Common myeloid progenitor, CD34-positive (primary cell): ENCODE results near the gene GAPVD1.

ENCODE experiments used
- CTCF ChIA-PET: fragments of 350-600 bp; sonication (Branson Sonifier 250); formaldehyde crosslinking; loops from one replicate; lab custom pipeline; 2021; ENCODE audit warnings: antibody characterized with exemption; lab: Charles Lee
- POLR2A ChIA-PET: fragments of 350-600 bp; sonication (Branson Sonifier 250); formaldehyde crosslinking; loops from one replicate; lab custom pipeline; 2021; ENCODE audit warnings: antibody characterized with exemption; lab: Charles Lee
- DNase-seq, 3 donors: peaks; one replicate each; pipeline versions ENCODE4 v3.0.0 to v3.0.0-alpha.2; 2013
- H3K27ac ChIP-seq, 2 experiments: 1 replicate in 1 of 2; 2 replicates in 1 of 2; pipeline ENCODE4 v1.7.0; 2013; ENCODE audit warnings: inconsistent platforms in 2 of 2, low read length in 2 of 2, mild to moderate bottlenecking in 2 of 2, low read depth in 1 of 2, moderate library complexity in 1 of 2; ENCODE audit not compliant: severe bottlenecking in 2 of 2, insufficient read depth in 1 of 2, poor library complexity in 1 of 2
- H3K27me3 ChIP-seq, 5 experiments: replicated peaks in 2 of 5; 1 replicate in 3 of 5; 2 replicates in 2 of 5; pipeline versions ENCODE4 v1.6.1 to v1.7.0; 2013; ENCODE audit warnings: low read length in 4 of 5, mild to moderate bottlenecking in 2 of 5, moderate library complexity in 2 of 5, inconsistent platforms in 1 of 5; ENCODE audit not compliant: insufficient read depth in 5 of 5, control insufficient read depth in 4 of 5
- H3K36me3 ChIP-seq, 4 experiments: 1 replicate in 2 of 4; 2 replicates in 2 of 4; pipeline versions ENCODE4 v1.6.1 to v1.7.0; 2013; ENCODE audit warnings: low read length in 3 of 4, control low read depth in 1 of 4, mild to moderate bottlenecking in 1 of 4; ENCODE audit not compliant: control insufficient read depth in 4 of 4, insufficient read depth in 4 of 4
- H3K4me1 ChIP-seq, 4 experiments: 1 replicate in 3 of 4; 2 replicates in 1 of 4; pipeline versions ENCODE4 v1.6.1 to v1.7.1; 2013; ENCODE audit warnings: low read length in 3 of 4, mild to moderate bottlenecking in 3 of 4, control low read depth in 1 of 4, inconsistent platforms in 1 of 4, moderate library complexity in 1 of 4; ENCODE audit not compliant: control insufficient read depth in 4 of 4, insufficient read depth in 4 of 4; ENCODE audit errors: control extremely low read depth in 1 of 4
- H3K4me3 ChIP-seq, 7 experiments: 1 replicate in 4 of 7; 2 replicates in 3 of 7; pipeline versions ENCODE4 v1.5.1 to v1.7.0; 2013; ENCODE audit warnings: mild to moderate bottlenecking in 7 of 7, low read length in 6 of 7, moderate library complexity in 6 of 7, inconsistent platforms in 2 of 7, low read depth in 2 of 7, control low read depth in 1 of 7; ENCODE audit not compliant: insufficient read depth in 4 of 7, control insufficient read depth in 1 of 7; ENCODE audit errors: extremely low read depth in 1 of 7
- H3K9me3 ChIP-seq, 5 experiments: 1 replicate in 4 of 5; 2 replicates in 1 of 5; pipeline versions ENCODE4 v1.6.1 to v1.7.1; 2013; ENCODE audit warnings: low read length in 4 of 5, mild to moderate bottlenecking in 2 of 5, inconsistent platforms in 1 of 5, low read depth in 1 of 5, moderate library complexity in 1 of 5; ENCODE audit not compliant: control insufficient read depth in 4 of 5, insufficient read depth in 2 of 5; ENCODE audit errors: control extremely low read depth in 1 of 5
- WGBS: methylation state at CpG from one replicate; pipeline ENCODE4 v1.1.5; 2013; ENCODE audit not compliant: insufficient coverage; 5-methylcytosine and 5-hydroxymethylcytosine counted together

GAPVD1 gene

DNA sequence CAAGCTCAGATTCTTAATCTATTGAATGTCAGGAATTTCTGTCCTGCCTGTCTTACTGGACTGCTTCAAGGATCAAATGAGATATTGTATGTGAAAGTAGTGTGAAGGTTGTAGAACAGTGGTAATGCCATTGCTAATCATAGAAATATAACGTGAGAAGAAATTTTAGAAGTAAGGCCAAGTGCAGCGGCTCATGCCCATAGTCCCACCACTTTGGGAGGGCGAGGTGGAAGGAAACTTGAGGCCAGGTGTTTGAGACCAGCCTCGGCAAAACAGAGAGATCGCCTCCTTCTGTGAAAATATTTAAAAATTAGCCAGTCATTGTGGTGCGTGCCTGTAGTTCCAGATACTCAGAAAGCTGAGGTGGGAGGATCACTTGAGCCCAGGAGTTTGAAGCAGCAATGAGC is 15.4 kb upstream of the GAPVD1 start:
- ChIA-PET POLR2A (interaction anchor here (0.6 kb wide), 1 partner anchor 12 kb away, joined by 4 read pairs; no protein-coding TSS in a partner anchor), CTCF (interaction anchor here (1.2 to 2.8 kb wide), 2 partner anchors 9 to 116 kb away, joined by 4 to 10 read pairs; no protein-coding TSS in a partner anchor)
- H3K27ac ChIP-seq: no peak overlapping the region
- H3K36me3 ChIP-seq: no peaks in the 10 kb centered on the region
- H3K4me1 ChIP-seq: peaks cover 5 to 10% (median 7%) of the 10 kb centered on the region in 4 experiments
- peak in 2 of 3 donors; percentile 54 to 71 for DNase-seq
- 68% methylated on average over 6 of the region's 6 CpGs for WGBS
- H3K9me3 ChIP-seq: no peaks in the 10 kb centered on the region
- no peaks in the 10 kb centered on the region for H3K27me3 ChIP-seq
- H3K4me3 ChIP-seq: no peak overlapping the region

GRCh38 chr9:125254231-125254630 is 7.4 kb upstream of the GAPVD1 start:
- CTCF ChIA-PET: interaction anchor here (0.6 kb wide), 1 partner anchor 14 kb away, joined by 3 read pairs; no protein-coding TSS in a partner anchor

DNA sequence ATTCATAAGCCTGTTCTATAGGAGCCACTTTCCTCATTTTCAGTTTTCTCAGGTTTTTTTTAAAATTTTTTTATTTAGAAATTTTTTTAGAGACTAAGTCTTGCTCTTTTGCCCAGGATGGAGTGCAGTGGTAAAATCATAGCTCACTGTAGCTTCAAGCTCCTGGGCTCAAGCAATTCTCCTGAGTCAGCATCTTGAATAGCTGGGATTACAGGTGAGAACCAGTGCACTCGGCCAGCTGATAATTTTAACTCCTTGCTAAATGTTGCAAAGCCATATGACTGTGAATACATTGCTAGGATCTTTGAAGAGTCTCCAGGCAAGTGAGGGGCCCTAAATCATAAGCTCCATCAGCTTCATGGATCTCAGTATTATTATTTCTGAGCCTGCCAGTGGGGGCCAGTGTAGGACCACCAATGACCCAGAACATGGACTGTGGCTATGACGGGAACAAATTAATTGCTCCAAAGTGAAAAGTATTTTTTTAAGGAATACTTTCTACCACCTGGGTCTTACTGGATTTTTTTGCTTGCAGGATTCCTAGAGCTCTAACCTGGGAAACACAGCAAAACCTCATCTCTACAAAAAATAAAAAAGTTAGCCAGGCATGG is 5.7 kb upstream of the GAPVD1 start:
- ChIA-PET CTCF (interaction anchor here (0.6 to 2.4 kb wide), 16 partner anchors 11 to 1124 kb away, joined by 3 to 21 read pairs (median 4); no protein-coding TSS in a partner anchor), POLR2A (interaction anchor here (2.8 kb wide), 1 partner anchor 14 kb away, joined by 12 read pairs; the partner anchor contains the start of gene HSPA5)
- Histone ChIP-seq H3K36me3 (no peaks in the 10 kb centered on the region), H3K27me3 (no peaks in the 10 kb centered on the region), H3K4me3 (no peak overlapping the region), H3K4me1 (peaks cover 14 to 29% (median 19%) of the 10 kb centered on the region in 4 experiments), H3K9me3 (no peaks in the 10 kb centered on the region), H3K27ac (no peak overlapping the region)
- peak in 2 of 3 donors; percentile 43 to 53 for DNase-seq
- WGBS: 45% methylated on average over 2 of the region's 2 CpGs

More at GRCh38 chr9:125254231-125254630, 7.4 kb upstream of the GAPVD1 start:
- H3K27ac ChIP-seq: no peak overlapping the region
- no peaks in the 10 kb centered on the region for H3K9me3 ChIP-seq
- H3K4me3 ChIP-seq: no peak overlapping the region
- H3K36me3 ChIP-seq: no peaks in the 10 kb centered on the region
- H3K27me3 ChIP-seq: no peaks in the 10 kb centered on the region
- H3K4me1 ChIP-seq: peaks cover 10 to 13% (median 12%) of the 10 kb centered on the region in 4 experiments
- no peak for DNase-seq
- POLR2A ChIA-PET: interaction anchor here (0.6 to 2.8 kb wide), 2 partner anchors 13 to 78 kb away, joined by 4 to 12 read pairs; partner anchors contain the start of gene HSPA5

GRCh38 chr9:125258160-125258785 is 3.4 kb upstream of the GAPVD1 start:
- ChIA-PET POLR2A (interaction anchor here (0.6 kb wide), 1 partner anchor 12 kb away, joined by 4 read pairs; no protein-coding TSS in a partner anchor), CTCF (interaction anchor here (0.6 kb wide), 1 partner anchor 658 kb away, joined by 3 read pairs; no protein-coding TSS in a partner anchor)
- no peak overlapping the region for H3K4me3 ChIP-seq
- no peaks in the 10 kb centered on the region for H3K36me3 ChIP-seq
- 96% methylated on average over 4 of the region's 6 CpGs for WGBS
- no peaks in the 10 kb centered on the region for H3K9me3 ChIP-seq
- no peaks in the 10 kb centered on the region for H3K27me3 ChIP-seq
- DNase-seq: no peak
- H3K27ac ChIP-seq: peak overlapping the region; percentile 25 to 57
- peaks cover 18 to 46% (median 27%) of the 10 kb centered on the region in 4 experiments for H3K4me1 ChIP-seq

DNA sequence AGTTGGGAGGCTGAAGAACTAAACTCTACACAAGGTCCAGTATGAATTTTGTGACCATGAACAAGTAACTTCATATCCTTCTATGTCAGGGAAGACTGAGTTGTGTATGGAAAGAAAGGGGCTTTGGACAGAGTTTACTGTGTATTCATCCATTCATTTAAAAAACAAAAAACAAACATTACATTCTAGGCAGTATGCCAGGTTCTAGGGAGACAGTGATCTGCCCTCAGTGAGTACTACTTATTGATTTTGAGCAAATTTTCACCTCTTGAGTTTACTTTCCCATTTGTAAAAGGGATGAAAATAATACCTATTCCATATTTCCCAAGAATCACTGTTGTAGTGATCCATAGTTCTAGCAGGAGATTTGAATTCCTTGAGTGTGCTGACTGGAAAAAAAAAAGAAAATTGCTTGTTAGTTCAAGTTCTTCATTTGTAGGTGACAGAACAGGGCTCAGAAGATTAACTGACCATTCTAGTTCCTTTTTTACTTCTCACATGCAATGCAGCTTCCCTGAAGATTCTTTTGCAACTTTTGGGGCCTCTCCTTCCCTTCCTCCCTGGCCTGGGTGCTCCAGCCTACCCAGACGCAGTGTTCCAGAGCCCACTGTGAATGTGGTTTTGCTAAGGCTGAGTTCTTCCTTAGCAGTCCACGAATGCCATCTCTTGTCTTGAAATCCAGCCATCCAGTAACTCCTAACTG is 2.6 kb upstream of the GAPVD1 start:
- POLR2A ChIA-PET: interaction anchor here (0.6 to 4.1 kb wide), 4 partner anchors 11 to 42 kb away, joined by 3 to 34 read pairs (median 4); partner anchors contain the start of gene HSPA5
- Histone ChIP-seq H3K4me3 (peak overlapping the region in 1 of 7 experiments; percentile 31), H3K27me3 (no peaks in the 10 kb centered on the region), H3K27ac (peak overlapping the region; percentile 25 to 57), H3K4me1 (peaks cover 23 to 51% (median 28%) of the 10 kb centered on the region in 4 experiments), H3K36me3 (peaks cover 0 to 3% (median 0%) of the 10 kb centered on the region in 4 experiments), H3K9me3 (no peaks in the 10 kb centered on the region)
- DNase-seq: peak in 2 of 3 donors; percentile 73 to 76
- WGBS: 0% methylated on average over 1 of the region's 2 CpGs
- CTCF ChIA-PET: interaction anchor here (1.5 kb wide), 1 partner anchor 86 kb away, joined by 4 read pairs; no protein-coding TSS in a partner anchor

DNA sequence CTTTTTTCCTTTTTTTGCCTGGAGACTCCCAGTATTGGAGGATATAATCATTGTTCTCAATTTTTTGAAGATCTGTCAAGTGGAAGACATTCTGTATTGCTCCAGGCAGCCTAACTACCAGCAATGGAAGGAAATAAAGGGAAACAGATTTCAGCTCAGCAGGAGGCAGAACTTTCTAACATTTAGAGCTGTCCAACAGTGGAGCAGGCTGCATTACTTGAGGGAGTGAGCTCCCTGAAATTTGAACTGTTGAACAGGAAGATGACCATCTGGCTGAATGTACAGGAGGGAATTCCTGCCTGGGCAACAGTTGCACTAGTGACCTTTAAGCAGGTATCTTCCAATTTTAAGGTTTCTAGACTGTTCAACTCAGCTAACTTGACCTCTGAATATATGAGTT is 1.1 kb upstream of the GAPVD1 start:
- Histone ChIP-seq H3K4me1 (peaks cover 24 to 54% (median 30%) of the 10 kb centered on the region in 4 experiments), H3K9me3 (no peaks in the 10 kb centered on the region), H3K27ac (no peak overlapping the region), H3K36me3 (peaks cover 0 to 4% (median 1%) of the 10 kb centered on the region in 4 experiments), H3K27me3 (no peaks in the 10 kb centered on the region), H3K4me3 (no peak overlapping the region)
- POLR2A ChIA-PET: interaction anchor here (0.6 to 4.1 kb wide), 2 partner anchors 19 to 30 kb away, joined by 3 to 34 read pairs; partner anchors contain the start of gene HSPA5
- DNase-seq: no peak
- CTCF ChIA-PET: interaction anchor here (1.0 to 2.8 kb wide), 5 partner anchors 9 to 87 kb away, joined by 3 to 8 read pairs (median 4); partner anchors contain the start of gene HSPA5
